Activated T-helper 1 cell treated with anti-CD3 and anti-CD28 coated beads, Interleukin-12 subunit alpha, Interleukin-12 subunit beta, Interleukin-2, Interleukin-4 antibody, amounts not matched to agents 30 ng/mL and 10 ng/mL and 1 ng/mL, durations not matched to agents 14 hours and 24 hours and 36 hours (primary cell): Measurements from ENCODE around the gene NNAT. TPM values are rescaled to one million over a fixed set of nuclear protein-coding genes. Genes with fewer than 3 reads are reported as not detected.

Experiments used
- DNase-seq: peaks from one replicate; pipeline ENCODE4 v3.0.0; 2021; ENCODE audit warnings: low spot score
- H3K27ac Mint-ChIP-seq: one replicate; pipeline ENCODE4 v1.8.0; 2021; ENCODE audit warnings: mild to moderate bottlenecking, mixed read lengths
- H3K27me3 Mint-ChIP-seq: one replicate; pipeline ENCODE4 v1.8.0; 2022; ENCODE audit warnings: mild to moderate bottlenecking, moderate library complexity, mixed read lengths; ENCODE audit not compliant: insufficient read depth
- H3K36me3 Mint-ChIP-seq: one replicate; pipeline ENCODE4 v1.8.0; 2021; ENCODE audit warnings: low read depth, mixed read lengths
- H3K4me1 Mint-ChIP-seq: one replicate; pipeline ENCODE4 v1.8.0; 2021; ENCODE audit warnings: low read depth, mixed read lengths
- H3K4me3 Mint-ChIP-seq: one replicate; pipeline ENCODE4 v1.8.0; 2021; ENCODE audit warnings: mild to moderate bottlenecking, moderate library complexity, mixed read lengths
- H3K9me3 Mint-ChIP-seq: one replicate; pipeline ENCODE4 v1.8.0; 2021; ENCODE audit warnings: mixed read lengths
- intact Hi-C: fragments of 100-400 bp; cut with micrococcal nuclease; formaldehyde crosslinking; loops from one replicate; pipeline ENCODE4 v1.15.1; 2024
- total RNA-seq: library from RNA; stranded (reverse); gene quantifications from 2 replicates; pipeline ENCODE4 v1.2.3, GENCODE V29; 2022

NNAT gene
- total RNA-seq, 1 donor from 2014 or later, result 0.29 TPM

DNA sequence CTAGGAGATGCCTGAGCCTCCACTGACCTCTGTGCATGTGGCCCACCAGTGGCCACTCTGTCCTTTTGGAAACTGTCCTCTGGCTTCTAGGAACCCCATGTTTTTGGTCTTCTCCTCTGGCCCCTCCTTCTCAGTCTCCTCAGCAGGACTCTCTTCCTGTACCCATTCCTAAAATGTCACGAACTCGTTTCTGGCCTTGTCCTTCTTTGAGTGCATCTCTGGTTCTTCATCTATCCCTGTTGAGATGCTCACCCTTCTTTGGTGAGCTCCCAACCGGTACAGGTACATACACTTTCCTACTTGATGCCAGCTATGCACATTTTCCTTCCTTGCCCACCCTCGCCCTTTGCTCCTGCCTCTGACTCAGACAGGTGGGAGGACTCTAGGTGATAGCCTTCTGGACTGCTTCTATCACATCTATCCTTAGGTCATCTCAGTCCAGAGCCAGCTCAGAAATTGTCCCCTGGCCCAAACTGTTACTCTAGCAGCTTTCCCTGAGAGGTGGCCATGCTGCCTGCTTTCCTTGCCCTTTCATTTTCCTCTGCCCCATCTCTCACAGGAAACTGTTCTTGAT is 14.8 kb upstream of the NNAT start:
- no peak overlapping the region for H3K4me3 Mint-ChIP-seq
- H3K27ac Mint-ChIP-seq, result no peak overlapping the region
- no peaks in the 10 kb centered on the region for H3K4me1 Mint-ChIP-seq
- intact Hi-C loops, result no loop called here
- no peak for DNase-seq
- H3K27me3 Mint-ChIP-seq, result no peaks in the 10 kb centered on the region
- no peaks in the 10 kb centered on the region for H3K9me3 Mint-ChIP-seq
- peaks cover 3% of the 10 kb centered on the region for H3K36me3 Mint-ChIP-seq

- no peaks in the 10 kb centered on the region for H3K27me3 Mint-ChIP-seq
Observed at GRCh38 chr20:37510226-37510625, 10.8 kb upstream of the NNAT start.

DNA sequence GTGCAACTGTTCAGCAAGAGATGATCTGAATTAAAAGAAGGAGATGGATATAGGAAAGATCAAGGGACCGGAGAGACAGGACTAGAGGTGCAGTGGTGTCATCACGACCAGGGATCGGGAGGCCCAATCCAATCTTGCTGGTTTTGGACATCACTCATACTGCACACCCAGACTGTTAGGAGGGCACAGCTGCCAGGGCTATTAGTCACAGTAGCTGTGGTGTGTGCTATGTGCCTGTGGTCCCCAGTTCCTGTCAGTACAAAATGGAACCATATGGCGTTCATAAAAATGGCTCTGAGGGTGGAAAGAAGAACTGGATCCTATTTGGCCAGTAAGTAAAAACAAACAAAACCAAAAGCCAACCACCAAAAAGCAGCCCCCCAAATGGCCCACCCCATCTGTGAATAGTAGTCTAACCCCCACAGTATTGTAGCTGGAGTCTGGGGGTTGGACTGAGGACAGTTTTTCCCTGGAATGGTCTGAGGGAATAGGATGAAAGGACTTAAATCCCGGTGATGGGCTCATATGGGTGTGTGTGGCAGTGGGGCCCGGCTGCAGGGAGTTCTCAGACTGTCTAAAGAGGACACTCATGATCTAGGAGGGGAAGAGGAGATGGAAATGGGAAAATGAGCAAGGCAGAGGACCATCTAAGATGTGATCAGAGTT is 9.3 kb upstream of the NNAT start:
- intact Hi-C loops, result no loop called here
- no peaks in the 10 kb centered on the region for H3K9me3 Mint-ChIP-seq
- no peaks in the 10 kb centered on the region for H3K4me1 Mint-ChIP-seq
- no peak for DNase-seq
- no peaks in the 10 kb centered on the region for H3K27me3 Mint-ChIP-seq
- peaks cover 14% of the 10 kb centered on the region for H3K36me3 Mint-ChIP-seq
- no peak overlapping the region for H3K27ac Mint-ChIP-seq
- H3K4me3 Mint-ChIP-seq, result no peak overlapping the region

More at GRCh38 chr20:37510226-37510625, 10.8 kb upstream of the NNAT start:
- Mint-ChIP-seq H3K27ac (no peak overlapping the region), H3K4me1 (no peaks in the 10 kb centered on the region), H3K36me3 (peaks cover 12% of the 10 kb centered on the region), H3K9me3 (no peaks in the 10 kb centered on the region), H3K4me3 (no peak overlapping the region)
- intact Hi-C loops, result no loop called here
- no peak for DNase-seq

DNA sequence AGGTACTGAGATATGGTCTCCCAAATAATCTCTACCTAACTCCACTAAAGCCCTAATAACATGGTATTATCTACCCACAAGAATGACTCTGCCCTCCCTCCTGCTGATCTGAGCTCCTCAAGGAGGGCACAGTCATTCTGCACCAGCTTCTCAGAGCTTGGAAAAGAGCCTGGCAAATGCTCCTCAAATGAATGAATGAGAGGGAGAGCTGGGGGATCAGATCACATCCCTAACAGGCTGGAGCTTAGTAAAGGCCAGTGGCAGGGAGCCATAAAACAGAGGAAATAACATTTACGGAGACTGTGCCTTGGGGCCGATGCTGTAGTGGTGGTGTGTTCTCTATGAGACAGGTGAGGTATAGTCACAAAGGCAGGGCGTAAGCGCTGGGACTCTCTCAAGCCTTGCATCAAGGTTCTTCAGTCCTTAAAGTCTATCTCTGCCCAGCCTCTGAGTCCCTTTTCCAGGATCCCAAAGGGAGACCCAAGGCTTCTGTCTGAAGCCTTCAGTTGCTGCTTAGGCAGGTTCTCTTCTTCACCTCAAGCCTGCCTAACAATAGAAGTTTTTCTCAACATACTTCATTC is 7.2 kb upstream of the NNAT start:
- intact Hi-C loops, result no loop called here
- Mint-ChIP-seq H3K36me3 (peaks cover 20% of the 10 kb centered on the region), H3K4me1 (no peaks in the 10 kb centered on the region), H3K27ac (no peak overlapping the region), H3K9me3 (no peaks in the 10 kb centered on the region), H3K27me3 (no peaks in the 10 kb centered on the region), H3K4me3 (no peak overlapping the region)
- DNase-seq, result no peak

- Mint-ChIP-seq H3K36me3 (peaks cover 24% of the 10 kb centered on the region), H3K4me3 (no peak overlapping the region), H3K4me1 (peaks cover 8% of the 10 kb centered on the region), H3K9me3 (no peaks in the 10 kb centered on the region), H3K27ac (no peak overlapping the region), H3K27me3 (peaks cover 6% of the 10 kb centered on the region)
- intact Hi-C loops, result no loop called here
- no peak for DNase-seq
Observed at GRCh38 chr20:37515876-37516275, 5.2 kb upstream of the NNAT start.

- peaks cover 8% of the 10 kb centered on the region for H3K4me1 Mint-ChIP-seq
- no peak overlapping the region for H3K27ac Mint-ChIP-seq
- peaks cover 7% of the 10 kb centered on the region for H3K27me3 Mint-ChIP-seq
- no peak overlapping the region for H3K4me3 Mint-ChIP-seq
- no peaks in the 10 kb centered on the region for H3K9me3 Mint-ChIP-seq
- no peak for DNase-seq
- H3K36me3 Mint-ChIP-seq, result peaks cover 26% of the 10 kb centered on the region
- intact Hi-C loops, result no loop called here
Observed at GRCh38 chr20:37516811-37517750, 4.0 kb upstream of the NNAT start.

DNA sequence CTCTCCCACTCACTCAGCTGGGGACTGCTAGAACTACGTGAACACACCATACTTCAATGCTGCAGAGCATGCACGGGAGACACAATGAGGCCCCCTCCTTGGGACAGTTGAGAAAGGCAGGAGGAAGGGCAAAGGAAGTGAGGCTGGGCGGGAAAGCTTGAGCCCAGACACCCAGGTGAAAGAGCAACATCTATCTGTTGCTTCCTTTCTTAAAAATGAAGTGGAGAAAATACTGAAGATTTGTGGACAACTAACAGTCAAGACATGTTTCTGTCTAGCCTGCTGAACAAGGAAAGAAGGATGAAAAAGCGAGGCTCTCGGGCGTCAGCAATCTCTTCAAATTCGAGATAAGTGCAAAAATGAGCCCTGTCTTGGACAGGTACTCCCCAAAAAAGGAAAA is 3.0 kb upstream of the NNAT start:
- no peaks in the 10 kb centered on the region for H3K9me3 Mint-ChIP-seq
- intact Hi-C loops, result no loop called here
- H3K27me3 Mint-ChIP-seq, result peaks cover 7% of the 10 kb centered on the region
- H3K4me3 Mint-ChIP-seq, result no peak overlapping the region
- peaks cover 23% of the 10 kb centered on the region for H3K36me3 Mint-ChIP-seq
- H3K27ac Mint-ChIP-seq, result no peak overlapping the region
- DNase-seq, result no peak
- peaks cover 8% of the 10 kb centered on the region for H3K4me1 Mint-ChIP-seq

DNA sequence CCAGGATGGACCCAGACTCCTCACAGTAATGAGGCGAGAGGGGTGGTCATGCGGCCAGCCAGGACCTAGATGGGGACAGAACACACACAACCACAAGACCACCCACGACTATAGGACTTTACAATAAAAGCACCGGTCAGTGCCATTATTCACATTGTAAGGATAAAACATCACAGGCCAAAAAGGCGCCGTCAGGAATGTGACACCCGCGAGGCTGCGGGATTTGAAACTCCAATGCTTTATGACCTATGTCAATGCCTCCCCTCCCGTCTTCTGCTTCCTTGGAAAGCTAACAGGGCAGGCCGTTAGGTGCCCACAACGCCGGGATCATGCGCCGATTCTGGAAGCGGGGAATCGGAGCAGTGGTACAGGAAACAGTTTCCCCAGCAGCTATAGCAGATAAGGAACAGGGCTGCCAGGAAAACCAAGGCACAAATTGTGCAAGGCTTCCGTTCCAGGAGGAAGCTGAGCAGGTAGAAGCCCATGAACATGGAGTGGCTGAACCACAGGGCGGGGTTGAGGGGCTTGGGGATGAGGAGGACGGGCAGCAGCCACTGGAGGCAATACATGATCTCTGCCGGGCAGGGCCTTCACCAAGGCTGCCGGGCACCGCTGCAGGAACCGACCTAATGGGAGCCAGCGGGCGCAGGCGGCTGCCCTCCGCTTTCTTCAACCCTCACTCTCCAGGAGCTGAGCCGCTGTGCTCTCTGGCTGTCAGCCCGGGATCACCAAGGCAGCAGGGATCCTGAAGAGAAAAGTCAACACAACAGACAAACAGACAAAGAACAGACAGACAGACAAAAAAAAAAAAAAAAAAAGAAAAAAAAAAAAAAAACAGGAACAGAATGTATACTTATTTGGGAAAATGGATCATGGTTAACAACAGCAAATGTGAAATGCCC is 2.2 kb upstream of the NNAT start:
- no peaks in the 10 kb centered on the region for H3K9me3 Mint-ChIP-seq
- H3K4me3 Mint-ChIP-seq, result no peak overlapping the region
- peaks cover 23% of the 10 kb centered on the region for H3K36me3 Mint-ChIP-seq
- H3K27me3 Mint-ChIP-seq, result peaks cover 7% of the 10 kb centered on the region
- intact Hi-C loops, result no loop called here
- H3K4me1 Mint-ChIP-seq, result peaks cover 8% of the 10 kb centered on the region
- no peak overlapping the region for H3K27ac Mint-ChIP-seq
- no peak for DNase-seq

- Mint-ChIP-seq H3K27ac (no peak overlapping the region), H3K9me3 (no peaks in the 10 kb centered on the region), H3K4me1 (peaks cover 14% of the 10 kb centered on the region), H3K27me3 (peaks cover 7% of the 10 kb centered on the region), H3K4me3 (no peak overlapping the region), H3K36me3 (peaks cover 23% of the 10 kb centered on the region)
- intact Hi-C loops, result no loop called here
- DNase-seq, result no peak
Observed at GRCh38 chr20:37519508-37520418, 1.3 kb upstream of the NNAT start.

DNA sequence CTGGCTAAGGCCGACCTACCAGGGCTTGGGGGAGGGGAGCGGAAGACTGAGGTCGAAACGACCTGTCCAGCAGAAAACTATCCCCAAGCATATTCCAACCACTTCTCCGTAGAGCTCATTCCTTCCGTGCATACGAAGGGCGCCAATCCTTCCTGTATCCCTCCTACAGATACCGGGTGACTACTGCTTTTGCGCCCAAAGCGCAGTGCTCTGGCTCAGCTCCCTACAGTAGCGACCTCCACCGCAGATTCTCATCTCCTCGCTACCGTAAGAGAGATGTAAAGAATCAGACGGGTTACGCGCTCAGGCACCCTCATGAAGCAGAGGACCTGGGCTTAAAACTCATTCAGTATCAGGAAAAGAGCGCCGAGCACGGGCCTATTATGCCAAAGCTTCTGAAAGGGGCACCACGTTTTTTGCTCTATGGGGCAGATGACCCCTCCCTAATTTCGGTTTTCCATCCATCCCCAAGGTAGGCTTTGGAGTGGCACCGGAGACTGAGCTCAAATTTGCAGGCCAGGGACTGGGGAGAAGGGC is 563 bp upstream of the NNAT start:
- no peak for DNase-seq
- Mint-ChIP-seq H3K4me1 (peaks cover 21% of the 10 kb centered on the region), H3K27ac (no peak overlapping the region), H3K27me3 (peaks cover 8% of the 10 kb centered on the region), H3K4me3 (peak overlapping the region; percentile 47), H3K36me3 (peaks cover 20% of the 10 kb centered on the region), H3K9me3 (no peaks in the 10 kb centered on the region)
- intact Hi-C loops, result no loop called here

- Mint-ChIP-seq H3K4me3 (no peak overlapping the region), H3K9me3 (no peaks in the 10 kb centered on the region), H3K4me1 (peaks cover 35% of the 10 kb centered on the region), H3K27me3 (peaks cover 8% of the 10 kb centered on the region), H3K36me3 (peaks cover 19% of the 10 kb centered on the region), H3K27ac (no peak overlapping the region)
- no peak for DNase-seq
- intact Hi-C loops, result no loop called here
Observed at GRCh38 chr20:37522260-37523011, 1.4 kb downstream of the NNAT start.
